PC-9 (cell line): ENCODE measurements around the gene CFAP74. TPM values are rescaled to one million over a fixed set of nuclear protein-coding genes. Genes with fewer than 3 reads are reported as not detected.

Source experiments
- BruUV-seq: library from RNA; stranded (reverse); fragments of 400-500 nt; replicated peaks from 2 replicates; lab custom pipeline; 2021; lab: Mats Ljungman, UMichigan
- CTCF ChIA-PET: fragments of 300-600 bp; sonication (Branson Sonifier 250); formaldehyde crosslinking; loops from one replicate; lab custom pipeline; 2022; ENCODE audit warnings: antibody characterized with exemption; lab: Charles Lee
- POLR2A ChIA-PET: fragments of 300-600 bp; sonication (Branson Sonifier 250); formaldehyde crosslinking; loops from one replicate; lab custom pipeline; 2022; ENCODE audit warnings: antibody characterized with exemption; ENCODE audit not compliant: unreplicated experiment; lab: Charles Lee
- DNase-seq, 2 experiments: peaks; one replicate each; pipeline versions ENCODE4 v3.0.0 to v3.0.0-alpha.2; 2015 to 2022; ENCODE audit warnings: mixed read lengths in 1 of 2
- H2AFZ ChIP-seq: fragments of 200-600 bp; sonication (generic); 2 replicates; pipeline ENCODE4 v1.8.1; 2017; ENCODE audit warnings: antibody characterized with exemption
- H3F3A ChIP-seq: fragments of 200-600 bp; sonication (generic); 2 replicates; pipeline ENCODE4 v1.8.1; 2017; ENCODE audit warnings: antibody characterized with exemption, mild to moderate bottlenecking, low read depth; ENCODE audit not compliant: insufficient read depth
- H3K27ac ChIP-seq: fragments of 200-600 bp; sonication (generic); 2 replicates; pipeline ENCODE4 v1.6.1; 2016; ENCODE audit warnings: mixed run types
- H3K27me3 ChIP-seq: fragments of 200-600 bp; sonication (generic); 2 replicates; pipeline ENCODE4 v1.6.1; 2016; ENCODE audit warnings: low read depth, mixed run types; ENCODE audit not compliant: insufficient read depth
- H3K36me3 ChIP-seq: fragments of 200-600 bp; sonication (generic); 2 replicates; pipeline ENCODE4 v1.6.1; 2016; ENCODE audit warnings: low read depth, mixed run types
- H3K4me1 ChIP-seq: fragments of 200-600 bp; sonication (generic); replicated peaks from 2 replicates; pipeline ENCODE4 v1.6.1; 2016; ENCODE audit warnings: mixed run types; ENCODE audit not compliant: insufficient read depth
- H3K4me2 ChIP-seq: fragments of 200-600 bp; sonication (generic); 2 replicates; pipeline ENCODE4 v1.6.1; 2017; ENCODE audit warnings: mixed run types
- H3K4me3 ChIP-seq: fragments of 200-600 bp; sonication (generic); 2 replicates; pipeline ENCODE4 v1.6.1; 2016; ENCODE audit warnings: mixed run types
- H3K79me2 ChIP-seq: fragments of 200-600 bp; sonication (generic); 2 replicates; pipeline ENCODE4 v1.6.1; 2017; ENCODE audit warnings: low read depth, mixed run types
- H3K9me2 ChIP-seq: fragments of 200-600 bp; sonication (generic); 2 replicates; pipeline ENCODE4 v1.8.1; 2017; ENCODE audit warnings: mild to moderate bottlenecking; ENCODE audit not compliant: insufficient read depth
- H3K9me3 ChIP-seq: fragments of 200-600 bp; sonication (generic); 2 replicates; pipeline ENCODE4 v1.8.1; 2016; ENCODE audit warnings: low read depth; ENCODE audit not compliant: insufficient read depth
- H4K20me1 ChIP-seq: fragments of 200-600 bp; sonication (generic); 2 replicates; pipeline ENCODE4 v1.8.1; 2017; ENCODE audit not compliant: insufficient read depth
- CTCF ChIP-seq: fragments of 200-600 bp; sonication (generic); conservative IDR thresholded peaks from 2 replicates; pipeline ENCODE4 v1.6.1; 2017; ENCODE audit warnings: mixed run types, antibody characterized with exemption, mild to moderate bottlenecking, moderate library complexity
- EZH2 ChIP-seq: fragments of 200-600 bp; sonication (generic); IDR thresholded peaks from 2 replicates; pipeline ENCODE4 v1.8.0; 2017; ENCODE audit warnings: antibody characterized with exemption, low read depth
- intact Hi-C: fragments of 100-400 bp; cut with micrococcal nuclease; formaldehyde crosslinking; loops from one replicate; pipeline ENCODE4 v1.10.0; 2022; ENCODE audit not compliant: unreplicated experiment
- total RNA-seq: library from RNA; stranded (reverse); gene quantifications from 2 replicates; pipeline ENCODE4 v1.2.3, GENCODE V29; 2021

CFAP74 gene
- total RNA-seq, 1 experiment from 2014 or later, result 2.8 TPM

- H3K9me3 ChIP-seq, result no peaks in the 10 kb centered on the region
- no peak for DNase-seq
- BruUV-seq, result no TSS peak
- ChIA-PET CTCF (no interaction called here), POLR2A (interaction anchor here (0.6 kb wide), 1 partner anchor 9 kb away, joined by 4 read pairs; no protein-coding TSS in a partner anchor)
- no peak overlapping the region for H3K27ac ChIP-seq
- H3K36me3 ChIP-seq, result no peaks in the 10 kb centered on the region
- no peaks in the 10 kb centered on the region for H3K9me2 ChIP-seq
- no peaks in the 10 kb centered on the region for H4K20me1 ChIP-seq
- no peaks in the 10 kb centered on the region for H3K79me2 ChIP-seq
- intact Hi-C loops, result no loop called here
- H3F3A ChIP-seq, result 0 out of 2 replicates have a peak, but pooled peaks cover 7% of the 10 kb centered on the region
- TF ChIP-seq EZH2, result no peak
- no peak overlapping the region for H3K4me2 ChIP-seq
- H3K27me3 ChIP-seq, result peaks cover 42% of the 10 kb centered on the region
- H3K4me1 ChIP-seq, result no peaks in the 10 kb centered on the region
- no peak overlapping the region for H2AFZ ChIP-seq
- H3K4me3 ChIP-seq, result no peak overlapping the region
Measured at GRCh38 chr1:1926886-1927660, 76.5 kb downstream of the CFAP74 start.

GRCh38 chr1:1926346-1926811 lies 77.2 kb downstream of the CFAP74 start:
- Histone ChIP-seq H3K9me2 (no peaks in the 10 kb centered on the region), H4K20me1 (no peaks in the 10 kb centered on the region), H2AFZ (no peak overlapping the region), H3K4me1 (no peaks in the 10 kb centered on the region), H3K4me3 (no peak overlapping the region), H3K36me3 (no peaks in the 10 kb centered on the region), H3K27me3 (peaks cover 42% of the 10 kb centered on the region), H3K79me2 (no peaks in the 10 kb centered on the region), H3F3A (0 out of 2 replicates have a peak, but pooled peaks cover 7% of the 10 kb centered on the region), H3K27ac (no peak overlapping the region), H3K9me3 (no peaks in the 10 kb centered on the region), H3K4me2 (no peak overlapping the region)
- intact Hi-C loops, result no loop called here
- CTCF ChIA-PET, result no interaction called here
- POLR2A ChIA-PET, result interaction anchor here (0.6 kb wide), 1 partner anchor 10 kb away, joined by 4 read pairs; no protein-coding TSS in a partner anchor
- DNase-seq, result no peak
- no peak for TF ChIP-seq CTCF
- no peak for TF ChIP-seq EZH2
- BruUV-seq, result no TSS peak

- Histone ChIP-seq H3K79me2 (no peaks in the 10 kb centered on the region), H3K9me2 (no peaks in the 10 kb centered on the region), H3K36me3 (no peaks in the 10 kb centered on the region), H3K27me3 (peaks cover 42% of the 10 kb centered on the region), H2AFZ (no peak overlapping the region), H3F3A (0 out of 2 replicates have a peak, but pooled peaks cover 6% of the 10 kb centered on the region), H4K20me1 (no peaks in the 10 kb centered on the region), H3K9me3 (no peaks in the 10 kb centered on the region), H3K4me1 (no peaks in the 10 kb centered on the region), H3K4me3 (no peak overlapping the region), H3K4me2 (no peak overlapping the region), H3K27ac (no peak overlapping the region)
- ChIA-PET POLR2A (no interaction called here), CTCF (no interaction called here)
- BruUV-seq, result no TSS peak
- no peak for DNase-seq
- TF ChIP-seq EZH2 (no peak), CTCF (no peak)
- intact Hi-C loops, result no loop called here
Measured at GRCh38 chr1:1925437-1926345, 77.9 kb downstream of the CFAP74 start.
